Osteoblast (primary cell): ENCODE data around the gene UQCRHL. TPM values are rescaled to one million over a fixed set of nuclear protein-coding genes. Genes with fewer than 3 reads are reported as not detected.

Experiments
- DNase-seq: peaks from one replicate; pipeline ENCODE4 v3.0.0; 2011; ENCODE audit warnings: low spot score, mixed read lengths; ENCODE audit not compliant: insufficient read length; ENCODE audit errors: missing footprints
- H2AFZ ChIP-seq: 2 replicates; pipeline ENCODE4 v1.6.0; 2011; ENCODE audit warnings: mild to moderate bottlenecking, low read length
- H3K27ac ChIP-seq: 2 replicates; pipeline ENCODE4 v1.5.1; 2011; ENCODE audit warnings: mild to moderate bottlenecking, low read depth, low read length, moderate library complexity
- H3K27me3 ChIP-seq: 2 replicates; pipeline ENCODE4 v1.6.0; 2012; ENCODE audit warnings: mild to moderate bottlenecking, control low read depth, inconsistent platforms, low read length, moderate library complexity; ENCODE audit not compliant: insufficient read depth
- H3K36me3 ChIP-seq: 2 replicates; pipeline ENCODE4 v1.5.1; 2011; ENCODE audit warnings: mild to moderate bottlenecking, low read length, control low read depth, moderate library complexity; ENCODE audit not compliant: insufficient read depth
- H3K4me1 ChIP-seq: 2 replicates; pipeline ENCODE4 v1.5.1; 2011; ENCODE audit warnings: mild to moderate bottlenecking, low read length, control low read depth, moderate library complexity; ENCODE audit not compliant: insufficient read depth
- H3K4me2 ChIP-seq: 2 replicates; pipeline ENCODE4 v1.6.0; 2011; ENCODE audit warnings: mild to moderate bottlenecking, low read length; ENCODE audit not compliant: insufficient read depth
- H3K4me3 ChIP-seq: fragments of 200-600 bp; sonication (generic); 3 replicates; pipeline ENCODE4 v1.5.1; 2012; ENCODE audit warnings: mild to moderate bottlenecking, low read length, inconsistent platforms; ENCODE audit not compliant: insufficient read depth
- H3K79me2 ChIP-seq: 2 replicates; pipeline ENCODE4 v1.6.0; 2012; ENCODE audit warnings: mild to moderate bottlenecking, low read length, control low read depth, inconsistent platforms; ENCODE audit not compliant: insufficient read depth
- H3K9me3 ChIP-seq: 2 replicates; pipeline ENCODE4 v1.5.1; 2011; ENCODE audit warnings: low read depth, low read length, control low read depth
- H4K20me1 ChIP-seq: 2 replicates; pipeline ENCODE4 v1.6.0; 2012; ENCODE audit warnings: mild to moderate bottlenecking, low read length, control low read depth; ENCODE audit not compliant: insufficient read depth
- CTCF ChIP-seq: IDR thresholded peaks from 2 replicates; pipeline ENCODE4 v1.5.1; 2011; ENCODE audit warnings: mild to moderate bottlenecking, low read depth, low read length, moderate library complexity; ENCODE audit errors: extremely low read depth
- total RNA-seq: library from RNA; depleted of rRNA; stranded (reverse); fragments of >200 nt; gene quantifications from 2 replicates; pipeline ENCODE4 v1.2.3, GENCODE V29; 2012

Gene UQCRHL
- total RNA-seq, 1 donor = 1.1 TPM

GRCh38 chr1:15777909-15778707 lies 29.3 kb downstream of the UQCRHL start:
- H3K4me2 ChIP-seq = no peak overlapping the region
- no peaks in the 10 kb centered on the region for H3K4me1 ChIP-seq
- H3K79me2 ChIP-seq = no peaks in the 10 kb centered on the region
- peaks cover 71% of the 10 kb centered on the region for H3K36me3 ChIP-seq
- no peak overlapping the region for H2AFZ ChIP-seq
- no peak for DNase-seq
- peaks cover 2% of the 10 kb centered on the region for H4K20me1 ChIP-seq
- TF ChIP-seq CTCF = no peak
- no peak overlapping the region for H3K27ac ChIP-seq
- H3K4me3 ChIP-seq = no peak overlapping the region
- no peaks in the 10 kb centered on the region for H3K9me3 ChIP-seq
- H3K27me3 ChIP-seq = no peaks in the 10 kb centered on the region

- Histone ChIP-seq H3K9me3 (no peaks in the 10 kb centered on the region), H3K4me1 (no peaks in the 10 kb centered on the region), H2AFZ (no peak overlapping the region), H3K27me3 (no peaks in the 10 kb centered on the region), H4K20me1 (peaks cover 5% of the 10 kb centered on the region), H3K4me3 (no peak overlapping the region), H3K27ac (no peak overlapping the region), H3K36me3 (peaks cover 81% of the 10 kb centered on the region), H3K4me2 (no peak overlapping the region), H3K79me2 (no peaks in the 10 kb centered on the region)
- no peak for TF ChIP-seq CTCF
- DNase-seq = no peak
Observed at GRCh38 chr1:15775706-15776105, 31.7 kb downstream of the UQCRHL start.

GRCh38 chr1:15771836-15772515 lies 35.5 kb downstream of the UQCRHL start:
- H4K20me1 ChIP-seq = peaks cover 11% of the 10 kb centered on the region
- H3K4me1 ChIP-seq = no peaks in the 10 kb centered on the region
- no peak overlapping the region for H3K4me3 ChIP-seq
- H3K79me2 ChIP-seq = peaks cover 4% of the 10 kb centered on the region
- no peak overlapping the region for H2AFZ ChIP-seq
- H3K36me3 ChIP-seq = peaks cover 77% of the 10 kb centered on the region
- H3K9me3 ChIP-seq = no peaks in the 10 kb centered on the region
- peak; percentile 34 for DNase-seq
- TF ChIP-seq CTCF = no peak
- no peak overlapping the region for H3K27ac ChIP-seq
- no peak overlapping the region for H3K4me2 ChIP-seq
- H3K27me3 ChIP-seq = no peaks in the 10 kb centered on the region

- H3K4me1 ChIP-seq = peaks cover 8% of the 10 kb centered on the region
- H3K36me3 ChIP-seq = peaks cover 74% of the 10 kb centered on the region
Observed at GRCh38 chr1:15770313-15770962, 37.0 kb downstream of the UQCRHL start.

More at GRCh38 chr1:15770313-15770962, 37.0 kb downstream of the UQCRHL start:
- Histone ChIP-seq H3K9me3 (no peaks in the 10 kb centered on the region), H3K4me2 (no peak overlapping the region), H3K27ac (no peak overlapping the region), H3K79me2 (peaks cover 6% of the 10 kb centered on the region), H3K27me3 (no peaks in the 10 kb centered on the region), H2AFZ (no peak overlapping the region), H3K4me3 (no peak overlapping the region), H4K20me1 (peaks cover 13% of the 10 kb centered on the region)
- DNase-seq = peak; percentile 70
- no peak for TF ChIP-seq CTCF
